PC-3 (cell line): ENCODE data around the gene DNM3.

Source experiments
- CTCF ChIP-seq: fragments of 300-600 bp; sonication (generic); conservative IDR thresholded peaks from 2 replicates; pipeline ENCODE4 v1.5.1; 2017; ENCODE audit warnings: antibody characterized with exemption, low read depth, mild to moderate bottlenecking, low read length
- EZH2 ChIP-seq: fragments of 300-600 bp; sonication (generic); IDR thresholded peaks from one replicate; pipeline ENCODE4 v1.6.1; 2017; ENCODE audit warnings: antibody characterized with exemption, mild to moderate bottlenecking, low read length; ENCODE audit not compliant: unreplicated experiment

GRCh38 chr1:171800342-171800741 lies 41.0 kb upstream of the DNM3 start:
- TF ChIP-seq CTCF (peak; percentile 45), EZH2 (no peak)
